Measurements from ENCODE around the gene LRRC55. TPM values are rescaled to one million over a fixed set of nuclear protein-coding genes. Genes with fewer than 3 reads are reported as not detected.

LRRC55 gene
- polyA plus RNA-seq, 1 of the 3 experiments (the other 2 are of a cell fraction) = not detected

DNA sequence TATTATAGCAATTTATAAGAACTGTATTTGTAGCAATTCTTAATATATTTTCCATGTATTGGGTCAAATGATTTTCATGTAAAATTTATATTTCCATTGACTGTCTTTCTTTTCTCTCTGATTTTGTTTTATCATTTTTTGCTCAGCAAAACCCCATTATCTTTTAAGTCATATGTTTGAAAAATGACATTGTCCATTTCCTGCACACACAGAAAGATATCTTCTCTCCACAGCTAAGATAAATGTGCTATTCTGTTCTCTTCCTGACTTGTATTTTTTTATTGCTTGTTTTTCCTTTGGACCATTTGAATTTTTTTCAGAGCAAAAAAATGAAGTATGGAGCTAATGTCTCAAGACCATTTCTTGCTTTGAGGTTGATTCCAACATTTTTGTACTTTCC is 6.3 kb upstream of the LRRC55 start:
- no peak overlapping the region for H3K4me3 ChIP-seq (ENCODE audit: low read depth in 2 of 2, low read length in 1 of 2)
- CTCF ChIA-PET = interaction anchor here (1.7 kb wide), 1 partner anchor 334 kb away, joined by 4 read pairs; no protein-coding TSS in a partner anchor
- POLR2A ChIA-PET = no interaction called here
- no peaks in the 10 kb centered on the region for H3K27me3 ChIP-seq (ENCODE audit: insufficient read depth)
- no peak overlapping the region for H3K4me2 ChIP-seq
- no peaks in the 10 kb centered on the region for H3F3A ChIP-seq (replicated peaks; ENCODE audit: insufficient read depth)
- H4K20me1 ChIP-seq (ENCODE audit: insufficient read depth) = no peaks in the 10 kb centered on the region
- no peak overlapping the region for H3K27ac ChIP-seq (ENCODE audit: low read depth in 2 of 2, low read length in 1 of 2)
- no peak for TF ChIP-seq RXRA (IDR thresholded peaks at IDR 0.05; ENCODE audit: borderline replicate concordance, low read depth)
- TF ChIP-seq RFX5 (IDR thresholded peaks at IDR 0.05; ENCODE audit: low read length) = no peak
- no peak for TF ChIP-seq NFIC (IDR thresholded peaks at IDR 0.05; ENCODE audit: borderline replicate concordance)
- no peak for TF ChIP-seq EZH2phosphoT487 (IDR thresholded peaks at IDR 0.05; ENCODE audit: borderline replicate concordance, low read depth)
- no peak for TF ChIP-seq NRF1 (IDR thresholded peaks at IDR 0.05; ENCODE audit: low read depth, low read length)
- TF ChIP-seq TAF1 (IDR thresholded peaks at IDR 0.05; ENCODE audit: borderline replicate concordance, low read depth, low read length) = no peak
- no peak for TF ChIP-seq GATA2 (CRISPR knock-in tag; IDR thresholded peaks at IDR 0.05)
- TF ChIP-seq, protein P1, sequence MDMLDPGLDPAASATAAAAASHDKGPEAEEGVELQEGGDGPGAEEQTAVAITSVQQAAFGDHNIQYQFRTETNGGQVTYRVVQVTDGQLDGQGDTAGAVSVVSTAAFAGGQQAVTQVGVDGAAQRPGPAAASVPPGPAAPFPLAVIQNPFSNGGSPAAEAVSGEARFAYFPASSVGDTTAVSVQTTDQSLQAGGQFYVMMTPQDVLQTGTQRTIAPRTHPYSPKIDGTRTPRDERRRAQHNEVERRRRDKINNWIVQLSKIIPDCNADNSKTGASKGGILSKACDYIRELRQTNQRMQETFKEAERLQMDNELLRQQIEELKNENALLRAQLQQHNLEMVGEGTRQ (IDR thresholded peaks at IDR 0.05; ENCODE audit: borderline replicate concordance, low read depth, low read length) = no peak
- TF ChIP-seq TEAD4 (IDR thresholded peaks at IDR 0.05; ENCODE audit: borderline replicate concordance, insufficient read depth) = no peak
- TF ChIP-seq, protein P2, sequence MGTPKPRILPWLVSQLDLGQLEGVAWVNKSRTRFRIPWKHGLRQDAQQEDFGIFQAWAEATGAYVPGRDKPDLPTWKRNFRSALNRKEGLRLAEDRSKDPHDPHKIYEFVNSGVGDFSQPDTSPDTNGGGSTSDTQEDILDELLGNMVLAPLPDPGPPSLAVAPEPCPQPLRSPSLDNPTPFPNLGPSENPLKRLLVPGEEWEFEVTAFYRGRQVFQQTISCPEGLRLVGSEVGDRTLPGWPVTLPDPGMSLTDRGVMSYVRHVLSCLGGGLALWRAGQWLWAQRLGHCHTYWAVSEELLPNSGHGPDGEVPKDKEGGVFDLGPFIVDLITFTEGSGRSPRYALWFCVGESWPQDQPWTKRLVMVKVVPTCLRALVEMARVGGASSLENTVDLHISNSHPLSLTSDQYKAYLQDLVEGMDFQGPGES (IDR thresholded peaks at IDR 0.05; ENCODE audit: low read depth, low read length) = no peak
- TF ChIP-seq POLR2AphosphoS5 (IDR thresholded peaks at IDR 0.05; ENCODE audit: low read depth, low read length) = no peak
- TF ChIP-seq FOSL2 (IDR thresholded peaks at IDR 0.05; ENCODE audit: borderline replicate concordance, low read depth) = no peak
- TF ChIP-seq GABPA (IDR thresholded peaks at IDR 0.05; ENCODE audit: low read depth) = no peak
- TF ChIP-seq, protein P3, sequence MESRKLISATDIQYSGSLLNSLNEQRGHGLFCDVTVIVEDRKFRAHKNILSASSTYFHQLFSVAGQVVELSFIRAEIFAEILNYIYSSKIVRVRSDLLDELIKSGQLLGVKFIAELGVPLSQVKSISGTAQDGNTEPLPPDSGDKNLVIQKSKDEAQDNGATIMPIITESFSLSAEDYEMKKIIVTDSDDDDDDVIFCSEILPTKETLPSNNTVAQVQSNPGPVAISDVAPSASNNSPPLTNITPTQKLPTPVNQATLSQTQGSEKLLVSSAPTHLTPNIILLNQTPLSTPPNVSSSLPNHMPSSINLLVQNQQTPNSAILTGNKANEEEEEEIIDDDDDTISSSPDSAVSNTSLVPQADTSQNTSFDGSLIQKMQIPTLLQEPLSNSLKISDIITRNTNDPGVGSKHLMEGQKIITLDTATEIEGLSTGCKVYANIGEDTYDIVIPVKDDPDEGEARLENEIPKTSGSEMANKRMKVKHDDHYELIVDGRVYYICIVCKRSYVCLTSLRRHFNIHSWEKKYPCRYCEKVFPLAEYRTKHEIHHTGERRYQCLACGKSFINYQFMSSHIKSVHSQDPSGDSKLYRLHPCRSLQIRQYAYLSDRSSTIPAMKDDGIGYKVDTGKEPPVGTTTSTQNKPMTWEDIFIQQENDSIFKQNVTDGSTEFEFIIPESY (IDR thresholded peaks at IDR 0.05; ENCODE audit: borderline replicate concordance, low read depth) = no peak
- TF ChIP-seq SIN3A (IDR thresholded peaks at IDR 0.05; ENCODE audit: borderline replicate concordance, low read depth, low read length) = no peak
- no peaks in the 10 kb centered on the region for H3K9me2 ChIP-seq
- no peak overlapping the region for H2AFZ ChIP-seq (ENCODE audit: low read depth)
- H3K9ac ChIP-seq = no peak overlapping the region
- no peaks in the 10 kb centered on the region for H3K9me3 ChIP-seq
- H3K4me1 ChIP-seq (ENCODE audit: control insufficient read depth in 1 of 2, insufficient read depth in 2 of 2, low read depth in 1 of 2, low read length in 1 of 2) = no peaks in the 10 kb centered on the region; a peak in 1 of 4 replicates
- DNase-seq = no peak
- H3K36me3 ChIP-seq (replicated peaks in 1 of 2; ENCODE audit: control insufficient read depth in 1 of 2, insufficient read depth in 2 of 2, low read length in 1 of 2) = no peaks in the 10 kb centered on the region
- no peaks in the 10 kb centered on the region for H3K79me2 ChIP-seq (ENCODE audit: insufficient read depth)

All from SK-N-SH (cell line).